ENCODE measurements around the gene RASGRF2. TPM values are rescaled to one million over a fixed set of nuclear protein-coding genes. Genes with fewer than 3 reads are reported as not detected.

Gene RASGRF2
- total and polyA plus RNA-seq, 2 of the 8 experiments (the other 6 are each of a cell fraction or from before 2014, with no cell fraction given), result 2.6 to 29.5 TPM

DNA sequence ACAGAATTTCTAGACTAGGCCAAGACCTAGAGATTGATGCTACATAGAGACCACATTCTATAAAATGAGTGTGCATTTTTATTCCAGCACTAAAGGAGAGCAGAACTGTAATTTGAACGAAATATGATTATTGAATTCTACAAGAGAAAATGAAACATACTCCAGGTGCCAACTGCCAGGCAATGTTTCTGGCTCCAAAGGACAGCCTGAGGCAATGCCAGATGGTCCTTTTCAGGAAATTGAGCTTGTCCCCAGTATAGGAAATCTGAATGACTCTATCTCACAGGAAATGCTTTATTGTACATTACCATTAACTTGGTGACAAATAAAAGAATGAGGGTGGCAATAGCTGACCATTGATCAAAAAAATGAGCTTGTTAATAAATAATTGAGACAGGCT lies 28.8 kb upstream of the RASGRF2 start:
- no peak overlapping the region for H4K8ac ChIP-seq (ENCODE audit: extremely low read depth, insufficient read depth, low read length)
- no peak overlapping the region for H2BK20ac ChIP-seq (ENCODE audit: low read length)
- H3K27me3 ChIP-seq (replicated peaks in 1 of 4; ENCODE audit: control insufficient read depth in 3 of 4, extremely low read depth in 1 of 4, insufficient read depth in 3 of 4, low read length in 3 of 4), result no peaks in the 10 kb centered on the region
- H3K79me1 ChIP-seq (ENCODE audit: low read depth, low read length), result no peaks in the 10 kb centered on the region
- no peaks in the 10 kb centered on the region for H3K23me2 ChIP-seq (ENCODE audit: low read depth, low read length)
- H3K23ac ChIP-seq (ENCODE audit: insufficient read length), result no peak overlapping the region
- H3K9me3 ChIP-seq (ENCODE audit: insufficient read depth in 2 of 2, low read depth in 1 of 2, low read length in 1 of 2), result no peaks in the 10 kb centered on the region
- H4K20me1 ChIP-seq (replicated peaks in 1 of 2; ENCODE audit: control insufficient read depth in 1 of 2, insufficient read depth in 2 of 2, low read length in 2 of 2), result no peaks in the 10 kb centered on the region
- ChIA-PET POLR2A (ENCODE audit: partially characterized antibody) (interaction anchor here (0.7 kb wide), 1 partner anchor 49 kb away, joined by 3 read pairs; no protein-coding TSS in a partner anchor), CTCF (ENCODE audit: partially characterized antibody) (interaction anchor here (0.5 to 2.0 kb wide), 8 partner anchors 11 to 244 kb away, joined by 3 to 6 read pairs (median 4); no protein-coding TSS in a partner anchor)
- 83% methylated on average over 1 of the region's 1 CpG; no CpG with 5 or more reads in 1 of the 2 experiments for WGBS, 2 experiments (ENCODE audit: extremely low coverage in 1 of 2, insufficient coverage in 1 of 2, insufficient read length in 1 of 2, insufficient replicate concordance in 2 of 2, low coverage in 1 of 2, low lambda C conversion rate in 2 of 2, missing lambda C conversion rate in 1 of 2)
- no peak overlapping the region for H3K56ac ChIP-seq (replicated peaks; ENCODE audit: insufficient read length, low read depth, low read length)
- no peaks in the 10 kb centered on the region for H3K79me2 ChIP-seq (ENCODE audit: control insufficient read depth in 1 of 2, insufficient read depth in 2 of 2, low read length in 2 of 2)
- no peak overlapping the region for H2AK5ac ChIP-seq (ENCODE audit: low read depth, low read length)
- H3K14ac ChIP-seq (ENCODE audit: insufficient read length), result no peak overlapping the region
- H3K27ac ChIP-seq (ENCODE audit: low read depth, low read length), result no peak overlapping the region
- no peak overlapping the region for H4K5ac ChIP-seq (ENCODE audit: insufficient read length, low read depth, low read length)
- FAIRE-seq, result no peak
- no peak overlapping the region for H4K91ac ChIP-seq (replicated peaks; ENCODE audit: insufficient read length, low read length)
- DNase-seq (ENCODE audit: low read depth in 1 of 2, low spot score in 2 of 2), result no peak
- no peak overlapping the region for H2AFZ ChIP-seq (ENCODE audit: low read length)
- no peak overlapping the region for H3K9ac ChIP-seq (replicated peaks in 1 of 4; ENCODE audit: extremely low read depth in 1 of 4, low read depth in 3 of 4, low read length in 3 of 4)
- H3K4ac ChIP-seq (replicated peaks; ENCODE audit: insufficient read length, low read depth, low read length), result no peak overlapping the region
- no peak overlapping the region for H2BK5ac ChIP-seq (ENCODE audit: low read depth, low read length)
- H3K36me3 ChIP-seq (ENCODE audit: control insufficient read depth in 2 of 4, insufficient read depth in 4 of 4, low read length in 3 of 4), result no peaks in the 10 kb centered on the region
- no peaks in the 10 kb centered on the region for H3K4me1 ChIP-seq (replicated peaks in 1 of 4; ENCODE audit: control insufficient read depth in 3 of 4, insufficient read depth in 4 of 4, low read length in 3 of 4)
- TF ChIP-seq FOSL1 (IDR thresholded peaks at IDR 0.05; ENCODE audit: insufficient read depth, low read depth, low read length) (no peak), POLR2A (IDR thresholded peaks at IDR 0.05; ENCODE audit: control extremely low read depth in 1 of 2, low read depth in 2 of 2, low read length in 2 of 2) (no peak), TAF7 (optimal IDR thresholded peaks at IDR 0.05; ENCODE audit: borderline replicate concordance, low read depth, low read length) (no peak), EP300 (IDR thresholded peaks at IDR 0.05; ENCODE audit: borderline replicate concordance in 1 of 2, low read depth in 2 of 2, low read length in 2 of 2) (no peak), KDM5A (IDR thresholded peaks at IDR 0.05; ENCODE audit: low read length) (no peak), HDAC6 (IDR thresholded peaks at IDR 0.05; ENCODE audit: low read depth, low read length) (no peak), SP2 (IDR thresholded peaks at IDR 0.05; ENCODE audit: low read length) (no peak), BACH1 (IDR thresholded peaks at IDR 0.05; ENCODE audit: low read length) (no peak)
- no peak overlapping the region for H3K4me3 ChIP-seq (ENCODE audit: extremely low read depth in 1 of 4, insufficient read depth in 2 of 4, low read depth in 3 of 4, low read length in 4 of 4)
- no peak overlapping the region for H3K4me2 ChIP-seq (ENCODE audit: insufficient read depth in 1 of 2, low read depth in 2 of 2, low read length in 2 of 2)
- no peak overlapping the region for H3K18ac ChIP-seq (ENCODE audit: extremely low read depth, low read length)
- no peak overlapping the region for H2BK120ac ChIP-seq (replicated peaks; ENCODE audit: low read depth, low read length)
- no peak overlapping the region for H2BK15ac ChIP-seq (ENCODE audit: low read length)
- no peak overlapping the region for H2BK12ac ChIP-seq (ENCODE audit: low read depth, low read length)

Measured in H1 (cell line).